Ovary (tissue), 9 donors: Measurements from ENCODE around the gene RAG1. TPM values are rescaled to one million over a fixed set of nuclear protein-coding genes. Genes with fewer than 3 reads are reported as not detected.

Experiments
- DNase-seq, 5 donors: peaks; one replicate each; pipeline ENCODE4 v3.0.0-alpha.2; 2019 to 2020
- H3K27ac ChIP-seq, 2 donors: fragments of 200-600 bp; one replicate each; pipeline versions ENCODE4 v1.5.1 to v1.8.0; 2019 to 2022
- H3K27me3 ChIP-seq: fragments of 200-600 bp; one replicate; pipeline ENCODE4 v1.8.0; 2022
- H3K36me3 ChIP-seq: fragments of 200-600 bp; sonication (generic); one replicate; pipeline ENCODE4 v1.5.1; 2019
- H3K4me1 ChIP-seq: one replicate; pipeline ENCODE4 v1.8.1; 2013; ENCODE audit warnings: mild to moderate bottlenecking, moderate library complexity; ENCODE audit not compliant: insufficient read depth
- H3K4me3 ChIP-seq: fragments of 200-600 bp; sonication (generic); one replicate; pipeline ENCODE4 v1.5.1; 2017
- H3K9me3 ChIP-seq, 2 donors: fragments of 200-600 bp in 1 of 2; sonication (generic) in 1 of 2; one replicate each; pipeline versions ENCODE4 v1.5.1 to v1.8.1; 2013 to 2019; ENCODE audit warnings: mild to moderate bottlenecking in 1 of 2, moderate library complexity in 1 of 2
- EP300 ChIP-seq: sonication (generic); formaldehyde crosslinking; IDR thresholded peaks from one replicate; pipeline ENCODE4 v1.6.1; 2017; ENCODE audit warnings: antibody characterized with exemption
- POLR2A ChIP-seq: fragments of 450-650 bp; IDR thresholded peaks from one replicate; pipeline ENCODE4 v1.6.1; 2017; ENCODE audit warnings: antibody characterized with exemption, mild to moderate bottlenecking, moderate library complexity
- WGBS, 3 donors: extraction: QIAGEN DNeasy Blood & Tissue Kit in 1 of 3; methylation state at CpG; one replicate each; pipeline versions ENCODE4 v1.1.5 to v1.1.7; 2013 to 2017; 5-methylcytosine and 5-hydroxymethylcytosine counted together
- intact Hi-C, 4 donors: fragments of 100-400 bp; cut with DNase I; formaldehyde crosslinking; loops; one replicate each; pipeline versions ENCODE4 v1.11.0 to v1.15.1; 2022 to 2023
- polyA plus RNA-seq, 2 donors: library from polyadenylated mRNA; stranded (reverse); fragments of 200-250 nt in 1 of 2; fragments of 350-450 nt in 1 of 2; fragmentation: Illumina TruSeq in 1 of 2; extraction: RNeasy Lipid Tissue Mini Kit (QIAGEN cat#74804) in 1 of 2; gene quantifications; one replicate each; pipeline ENCODE4 v1.2.3, GENCODE V29; 2013 to 2014
- total RNA-seq, 7 donors: library from RNA; depleted of rRNA in 2 of 7; stranded (reverse); fragments of >200 nt in 2 of 7; fragmentation: NEBNext Ultra II Directional in 3 of 7; extraction: Animal tissue kit (Norgen Biotek cat#: 25700) in 3 of 7; gene quantifications; one replicate each; pipeline versions ENCODE4 v1.1.0 to v1.2.4, GENCODE V29; 2016 to 2023
- TF ChIP-seq, protein P1 (sequence below), 3 donors: fragments of 450-650 bp in 2 of 3; fragments of 200-600 bp in 1 of 3; IDR thresholded peaks; one replicate each; pipeline versions ENCODE4 v1.5.1 to v1.8.0; 2016 to 2022; ENCODE audit warnings: antibody characterized with exemption in 3 of 3, mild to moderate bottlenecking in 1 of 3
- donor health status: DM: no; HTN: no; CAD: no; lungs with moderate emphysema.
- donor health status: DM: no; HTN: no; CAD: no.
- donor health status: Bipolar disorder and iron deficiency.
- donor health status: DM: yes; HTN: yes; CAD: no.
- donor health status: DM: no; HTN: no; CAD: no.
- donor health status: DM: yes; HTN: yes; CAD: no.

The RAG1 gene
- total and polyA plus RNA-seq, 9 donors, result 0.18 to 1.3 (median 0.40) TPM

DNA sequence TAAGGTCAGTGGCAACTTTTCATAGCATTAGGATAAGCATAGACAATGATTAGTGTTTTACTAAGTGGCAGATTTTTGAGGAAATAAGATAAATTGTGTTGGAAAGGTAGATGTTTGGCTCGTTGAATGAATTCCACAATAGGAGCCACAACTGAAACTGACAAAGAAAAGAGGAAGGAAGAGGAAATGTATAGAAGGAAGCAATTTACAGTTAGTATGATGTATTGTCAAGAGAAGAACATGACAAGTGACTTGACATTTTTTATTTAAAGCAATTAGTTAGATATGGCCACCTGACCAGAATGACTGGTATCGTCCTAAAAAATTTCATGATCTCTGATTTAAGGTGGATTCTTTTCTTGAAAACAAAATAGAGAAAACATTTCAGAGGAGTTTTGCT, 33.3 kb downstream of the RAG1 start:
- no peak for DNase-seq
- Histone ChIP-seq H3K27me3 (no peaks in the 10 kb centered on the region), H3K4me1 (no peaks in the 10 kb centered on the region), H3K36me3 (no peaks in the 10 kb centered on the region), H3K27ac (no peak overlapping the region), H3K9me3 (no peaks in the 10 kb centered on the region), H3K4me3 (no peak overlapping the region)
- no peak for TF ChIP-seq EP300
- intact Hi-C loops, result no loop called here
- WGBS, 3 donors, result 83 to 91% (median 90%) methylated on average over 2 of the region's 2 CpGs

DNA sequence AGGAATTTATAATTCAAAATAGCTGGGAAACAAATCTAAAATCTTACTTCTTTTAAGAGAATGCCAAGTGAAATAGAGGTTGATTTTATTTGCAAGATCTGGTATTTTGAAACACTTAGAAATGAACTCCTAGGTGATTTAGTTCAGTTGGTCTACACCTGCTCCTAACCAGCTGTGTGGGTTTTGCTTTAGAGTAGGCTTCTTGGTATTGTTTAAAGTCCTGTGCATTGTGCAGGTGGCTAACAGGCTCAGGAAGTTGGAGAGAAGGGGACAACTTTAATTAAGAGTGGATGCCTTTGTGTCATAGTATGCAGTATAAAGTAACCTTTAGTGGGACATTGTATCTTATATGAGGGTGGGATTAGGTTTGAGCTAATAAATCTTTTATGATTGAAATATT, 34.3 kb downstream of the RAG1 start:
- Histone ChIP-seq H3K4me3 (no peak overlapping the region), H3K27ac (no peak overlapping the region), H3K27me3 (no peaks in the 10 kb centered on the region), H3K4me1 (no peaks in the 10 kb centered on the region), H3K9me3 (no peaks in the 10 kb centered on the region), H3K36me3 (no peaks in the 10 kb centered on the region)
- intact Hi-C loops, result no loop called here
- no peak for TF ChIP-seq EP300
- TF ChIP-seq, protein P1, sequence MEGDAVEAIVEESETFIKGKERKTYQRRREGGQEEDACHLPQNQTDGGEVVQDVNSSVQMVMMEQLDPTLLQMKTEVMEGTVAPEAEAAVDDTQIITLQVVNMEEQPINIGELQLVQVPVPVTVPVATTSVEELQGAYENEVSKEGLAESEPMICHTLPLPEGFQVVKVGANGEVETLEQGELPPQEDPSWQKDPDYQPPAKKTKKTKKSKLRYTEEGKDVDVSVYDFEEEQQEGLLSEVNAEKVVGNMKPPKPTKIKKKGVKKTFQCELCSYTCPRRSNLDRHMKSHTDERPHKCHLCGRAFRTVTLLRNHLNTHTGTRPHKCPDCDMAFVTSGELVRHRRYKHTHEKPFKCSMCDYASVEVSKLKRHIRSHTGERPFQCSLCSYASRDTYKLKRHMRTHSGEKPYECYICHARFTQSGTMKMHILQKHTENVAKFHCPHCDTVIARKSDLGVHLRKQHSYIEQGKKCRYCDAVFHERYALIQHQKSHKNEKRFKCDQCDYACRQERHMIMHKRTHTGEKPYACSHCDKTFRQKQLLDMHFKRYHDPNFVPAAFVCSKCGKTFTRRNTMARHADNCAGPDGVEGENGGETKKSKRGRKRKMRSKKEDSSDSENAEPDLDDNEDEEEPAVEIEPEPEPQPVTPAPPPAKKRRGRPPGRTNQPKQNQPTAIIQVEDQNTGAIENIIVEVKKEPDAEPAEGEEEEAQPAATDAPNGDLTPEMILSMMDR (IDR thresholded peaks at IDR 0.05), result no peak
- no peak for TF ChIP-seq POLR2A
- DNase-seq, result no peak

DNA sequence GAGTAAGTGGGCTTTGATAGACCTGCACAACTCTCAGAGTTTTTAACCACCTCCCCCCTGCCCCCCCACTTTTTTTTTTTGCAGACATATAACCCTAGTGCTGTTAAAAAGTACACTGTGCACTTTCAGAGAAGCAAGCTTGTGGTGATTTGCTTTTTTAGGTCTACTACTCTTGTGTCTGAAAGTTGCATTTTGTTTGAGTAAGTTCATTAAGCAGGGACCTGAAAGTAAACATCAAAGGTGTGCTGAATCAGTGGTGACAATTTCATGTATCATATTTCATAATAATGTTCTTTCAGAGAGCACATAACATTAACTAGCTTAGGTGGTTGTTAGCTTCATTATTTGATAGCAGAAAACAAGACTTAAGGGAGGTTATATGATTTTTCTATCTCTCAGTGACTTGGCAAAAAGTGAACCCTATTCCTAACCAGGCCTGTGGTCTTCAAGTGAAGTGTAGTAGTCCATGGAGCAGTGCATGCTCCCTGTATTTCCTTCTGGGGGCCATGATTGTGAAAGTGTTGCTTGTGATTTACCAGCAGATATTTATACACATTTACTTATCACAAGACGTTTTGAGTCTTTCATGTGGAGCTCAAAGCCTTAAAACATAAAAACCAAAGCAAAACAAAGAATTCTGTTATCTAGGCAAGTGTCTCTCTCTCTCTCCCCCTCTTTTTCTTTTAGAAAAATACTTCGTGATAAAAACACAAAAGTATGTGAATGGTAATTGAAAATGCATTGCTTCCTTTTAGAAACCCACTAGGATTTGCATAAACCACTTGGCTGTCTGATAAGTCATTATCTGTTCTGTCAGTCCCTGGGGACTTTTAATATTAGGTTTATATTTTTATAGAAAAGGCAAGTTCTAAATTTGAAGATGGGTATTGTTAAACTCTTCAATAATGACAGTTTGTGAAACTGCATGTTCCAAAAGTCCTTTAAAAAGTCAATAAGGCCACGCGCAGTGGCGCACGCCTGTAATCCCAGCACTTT, 37.7 kb downstream of the RAG1 start:
- Histone ChIP-seq H3K27ac (no peak overlapping the region), H3K9me3 (no peaks in the 10 kb centered on the region), H3K27me3 (no peaks in the 10 kb centered on the region), H3K4me1 (no peaks in the 10 kb centered on the region), H3K36me3 (no peaks in the 10 kb centered on the region), H3K4me3 (no peak overlapping the region)
- TF ChIP-seq EP300, result no peak
- TF ChIP-seq, protein P1 (IDR thresholded peaks at IDR 0.05), result no peak
- TF ChIP-seq POLR2A, result no peak
- intact Hi-C loops, result no loop called here
- DNase-seq, result no peak
- 69 to 77% (median 71%) methylated on average over 6 of the region's 6 CpGs for WGBS, 3 donors

- 94 to 98% (median 96%) methylated on average over 1 of the region's 1 CpG for WGBS, 3 donors
- no peaks in the 10 kb centered on the region for H3K27me3 ChIP-seq
These were observed 40.8 kb downstream of the RAG1 start for GRCh38 chr11:36608491-36609199.

More at GRCh38 chr11:36608491-36609199, 40.8 kb downstream of the RAG1 start:
- H3K9me3 ChIP-seq, result no peaks in the 10 kb centered on the region
- no peak for DNase-seq
- H3K4me3 ChIP-seq, result no peak overlapping the region
- H3K4me1 ChIP-seq, result no peaks in the 10 kb centered on the region
- no peaks in the 10 kb centered on the region for H3K36me3 ChIP-seq
- TF ChIP-seq POLR2A, result no peak
- TF ChIP-seq EP300, result no peak
- TF ChIP-seq, protein P1 (IDR thresholded peaks at IDR 0.05), result no peak
- intact Hi-C loops, result no loop called here
- H3K27ac ChIP-seq, result no peak overlapping the region
